ENCODE data around the gene RIPK4. TPM values are rescaled to one million over a fixed set of nuclear protein-coding genes. Genes with fewer than 3 reads are reported as not detected.

RIPK4 gene
- total and polyA plus RNA-seq, 9 donors, result 0.16 to 1.8 (median 0.31) TPM

DNA sequence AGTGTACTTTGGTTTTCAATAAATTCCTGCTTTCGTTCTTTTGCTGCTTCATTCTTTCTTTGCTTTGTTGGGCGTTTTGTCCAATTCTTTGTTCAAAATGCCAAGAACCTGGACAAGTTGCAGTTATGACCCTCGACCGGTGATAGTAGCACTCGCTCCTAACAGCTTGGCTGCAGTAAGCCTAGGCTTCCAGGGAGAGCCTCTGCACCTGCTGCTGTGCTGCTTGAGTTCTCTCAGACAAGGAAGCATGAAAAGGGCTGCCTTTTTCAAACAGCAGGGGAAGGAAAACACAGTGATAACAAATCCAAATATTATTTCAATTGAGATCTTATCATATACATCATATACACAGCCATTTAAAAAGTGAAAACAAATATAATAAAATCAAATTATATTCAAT, 12.8 kb upstream of the RIPK4 start:
- no peak overlapping the region for H3K4me3 ChIP-seq (ENCODE audit: low read length)
- no peaks in the 10 kb centered on the region for H3K9me3 ChIP-seq (replicated peaks; ENCODE audit: control insufficient read depth, low read depth, low read length)
- 36% methylated on average over 5 of the region's 5 CpGs for WGBS (ENCODE audit: insufficient coverage)
- H3K4me1 ChIP-seq (ENCODE audit: control insufficient read depth, insufficient read depth, low read length), result peaks cover 22% of the 10 kb centered on the region
- peaks cover 31% of the 10 kb centered on the region for H3K27me3 ChIP-seq (ENCODE audit: control insufficient read depth, insufficient read depth, low read length)
- no peaks in the 10 kb centered on the region for H3K36me3 ChIP-seq (ENCODE audit: control insufficient read depth, insufficient read depth, low read length)
- no peak for DNase-seq
- H3K27ac ChIP-seq (ENCODE audit: low read length), result no peak overlapping the region

DNA sequence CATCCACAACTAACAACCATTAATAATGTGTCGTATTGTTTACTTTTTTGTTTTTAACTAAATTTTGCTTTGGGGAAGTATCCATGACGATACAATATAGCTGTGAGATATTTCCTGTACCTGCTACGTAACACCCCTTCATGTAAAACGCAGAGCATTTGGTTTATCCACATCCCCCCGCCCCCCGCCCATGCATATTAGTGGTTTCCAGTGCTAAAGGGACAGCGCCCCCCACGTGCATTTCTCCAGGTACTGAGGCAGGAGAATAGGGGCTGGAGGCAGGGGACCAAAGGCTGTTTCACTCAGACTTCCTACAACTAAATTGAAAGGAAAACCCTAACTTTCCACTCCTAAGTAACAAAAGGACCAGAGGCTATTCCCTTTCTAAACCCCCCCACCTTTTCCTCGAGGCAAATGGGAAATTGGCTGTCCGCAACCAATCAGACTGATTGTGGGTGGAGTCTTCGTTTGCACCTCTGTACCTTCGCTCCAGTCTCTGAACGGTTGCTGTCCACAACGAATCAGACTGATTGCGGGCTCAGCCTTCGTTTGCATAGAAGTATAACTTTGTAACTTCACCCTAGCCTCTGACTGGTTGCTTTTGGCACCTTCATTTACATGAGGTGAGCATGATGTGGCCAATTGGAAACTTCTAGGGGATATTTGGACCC, 12.2 kb upstream of the RIPK4 start:
- no CpG with 5 or more reads among the region's 16 CpGs for WGBS (ENCODE audit: insufficient coverage)
- Histone ChIP-seq H3K4me3 (ENCODE audit: low read length) (no peak overlapping the region), H3K9me3 (replicated peaks; ENCODE audit: control insufficient read depth, low read depth, low read length) (no peaks in the 10 kb centered on the region), H3K4me1 (ENCODE audit: control insufficient read depth, insufficient read depth, low read length) (peaks cover 26% of the 10 kb centered on the region), H3K36me3 (ENCODE audit: control insufficient read depth, insufficient read depth, low read length) (no peaks in the 10 kb centered on the region), H3K27me3 (ENCODE audit: control insufficient read depth, insufficient read depth, low read length) (peaks cover 30% of the 10 kb centered on the region), H3K27ac (ENCODE audit: low read length) (no peak overlapping the region)
- no peak for DNase-seq

- H3K27ac ChIP-seq (ENCODE audit: low read length), result no peak overlapping the region
- WGBS (ENCODE audit: insufficient coverage), result 6% methylated on average over 36 of the region's 45 CpGs
- peak; percentile 91 for DNase-seq
- no peaks in the 10 kb centered on the region for H3K9me3 ChIP-seq (replicated peaks; ENCODE audit: control insufficient read depth, low read depth, low read length)
- H3K27me3 ChIP-seq (ENCODE audit: control insufficient read depth, insufficient read depth, low read length), result peaks cover 28% of the 10 kb centered on the region
- no peak overlapping the region for H3K4me3 ChIP-seq (ENCODE audit: low read length)
- no peaks in the 10 kb centered on the region for H3K36me3 ChIP-seq (ENCODE audit: control insufficient read depth, insufficient read depth, low read length)
- peaks cover 26% of the 10 kb centered on the region for H3K4me1 ChIP-seq (ENCODE audit: control insufficient read depth, insufficient read depth, low read length)
Measured at GRCh38 chr21:41777951-41778815, 11.3 kb upstream of the RIPK4 start.

- H3K27ac ChIP-seq (ENCODE audit: low read length), result no peak overlapping the region
- no peaks in the 10 kb centered on the region for H3K9me3 ChIP-seq (replicated peaks; ENCODE audit: control insufficient read depth, low read depth, low read length)
- H3K4me3 ChIP-seq (ENCODE audit: low read length), result no peak overlapping the region
- WGBS (ENCODE audit: insufficient coverage), result 87% methylated on average over 3 of the region's 4 CpGs
- peaks cover 35% of the 10 kb centered on the region for H3K4me1 ChIP-seq (ENCODE audit: control insufficient read depth, insufficient read depth, low read length)
- DNase-seq, result no peak
- no peaks in the 10 kb centered on the region for H3K36me3 ChIP-seq (ENCODE audit: control insufficient read depth, insufficient read depth, low read length)
- H3K27me3 ChIP-seq (ENCODE audit: control insufficient read depth, insufficient read depth, low read length), result peaks cover 39% of the 10 kb centered on the region
Measured at GRCh38 chr21:41776778-41777177, 9.9 kb upstream of the RIPK4 start.

DNA sequence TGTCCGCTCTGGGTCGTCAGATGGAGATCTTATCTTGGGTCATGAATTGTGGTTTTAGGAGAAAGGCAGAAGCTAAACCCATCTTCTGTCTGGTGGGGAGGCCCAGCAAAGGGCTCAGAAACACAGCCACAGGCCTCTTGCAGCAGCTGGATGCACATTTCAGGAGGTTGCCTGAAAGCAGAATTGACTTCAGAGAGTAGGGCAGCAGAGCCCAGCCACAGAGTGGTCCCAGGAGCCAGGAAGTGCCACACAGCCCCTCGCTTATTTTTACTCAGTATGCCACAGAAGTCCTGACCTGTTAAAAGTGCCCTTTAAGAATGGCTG, 8.3 kb upstream of the RIPK4 start:
- Histone ChIP-seq H3K4me3 (ENCODE audit: low read length) (no peak overlapping the region), H3K4me1 (ENCODE audit: control insufficient read depth, insufficient read depth, low read length) (peaks cover 49% of the 10 kb centered on the region), H3K27me3 (ENCODE audit: control insufficient read depth, insufficient read depth, low read length) (peaks cover 49% of the 10 kb centered on the region), H3K36me3 (ENCODE audit: control insufficient read depth, insufficient read depth, low read length) (no peaks in the 10 kb centered on the region), H3K27ac (ENCODE audit: low read length) (no peak overlapping the region), H3K9me3 (replicated peaks; ENCODE audit: control insufficient read depth, low read depth, low read length) (no peaks in the 10 kb centered on the region)
- WGBS (ENCODE audit: insufficient coverage), result 55% methylated on average over 2 of the region's 3 CpGs
- DNase-seq, result no peak

GRCh38 chr21:41774467-41775148, 7.8 kb upstream of the RIPK4 start:
- peaks cover 53% of the 10 kb centered on the region for H3K27me3 ChIP-seq (ENCODE audit: control insufficient read depth, insufficient read depth, low read length)

GRCh38 chr21:41772351-41773080, 5.7 kb upstream of the RIPK4 start:
- 55% methylated on average over 14 of the region's 16 CpGs for WGBS (ENCODE audit: insufficient coverage)
- H3K9me3 ChIP-seq (replicated peaks; ENCODE audit: control insufficient read depth, low read depth, low read length), result no peaks in the 10 kb centered on the region
- peaks cover 48% of the 10 kb centered on the region for H3K4me1 ChIP-seq (ENCODE audit: control insufficient read depth, insufficient read depth, low read length)
- no peaks in the 10 kb centered on the region for H3K36me3 ChIP-seq (ENCODE audit: control insufficient read depth, insufficient read depth, low read length)
- H3K27me3 ChIP-seq (ENCODE audit: control insufficient read depth, insufficient read depth, low read length), result peaks cover 61% of the 10 kb centered on the region
- H3K27ac ChIP-seq (ENCODE audit: low read length), result no peak overlapping the region
- no peak overlapping the region for H3K4me3 ChIP-seq (ENCODE audit: low read length)
- DNase-seq, result no peak

More at GRCh38 chr21:41774467-41775148, 7.8 kb upstream of the RIPK4 start:
- WGBS (ENCODE audit: insufficient coverage), result 29% methylated on average over 1 of the region's 10 CpGs
- no peaks in the 10 kb centered on the region for H3K9me3 ChIP-seq (replicated peaks; ENCODE audit: control insufficient read depth, low read depth, low read length)
- DNase-seq, result no peak
- H3K36me3 ChIP-seq (ENCODE audit: control insufficient read depth, insufficient read depth, low read length), result no peaks in the 10 kb centered on the region
- H3K4me1 ChIP-seq (ENCODE audit: control insufficient read depth, insufficient read depth, low read length), result peaks cover 49% of the 10 kb centered on the region
- H3K27ac ChIP-seq (ENCODE audit: low read length), result no peak overlapping the region
- no peak overlapping the region for H3K4me3 ChIP-seq (ENCODE audit: low read length)

DNA sequence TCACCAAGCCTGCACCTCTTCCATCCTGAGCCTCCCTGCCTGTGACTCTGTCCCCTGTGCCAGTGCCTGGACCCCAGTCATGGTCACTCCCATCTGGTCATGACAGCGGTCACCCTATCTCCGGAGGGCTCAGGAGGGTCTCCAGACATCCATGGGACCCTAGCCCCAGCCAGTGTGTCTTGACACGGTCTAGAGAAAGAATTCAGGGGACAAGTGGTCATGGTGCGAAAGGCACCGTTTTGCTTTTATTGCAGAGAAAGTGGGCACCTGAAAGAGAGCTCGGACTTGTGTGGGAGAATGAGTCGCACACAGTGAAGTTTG, 4.7 kb upstream of the RIPK4 start:
- Histone ChIP-seq H3K4me1 (ENCODE audit: control insufficient read depth, insufficient read depth, low read length) (peaks cover 55% of the 10 kb centered on the region), H3K27me3 (ENCODE audit: control insufficient read depth, insufficient read depth, low read length) (peaks cover 71% of the 10 kb centered on the region), H3K27ac (ENCODE audit: low read length) (no peak overlapping the region), H3K9me3 (replicated peaks; ENCODE audit: control insufficient read depth, low read depth, low read length) (no peaks in the 10 kb centered on the region), H3K4me3 (ENCODE audit: low read length) (no peak overlapping the region), H3K36me3 (ENCODE audit: control insufficient read depth, insufficient read depth, low read length) (no peaks in the 10 kb centered on the region)
- WGBS (ENCODE audit: insufficient coverage), result 84% methylated on average over 7 of the region's 7 CpGs
- no peak for DNase-seq

DNA sequence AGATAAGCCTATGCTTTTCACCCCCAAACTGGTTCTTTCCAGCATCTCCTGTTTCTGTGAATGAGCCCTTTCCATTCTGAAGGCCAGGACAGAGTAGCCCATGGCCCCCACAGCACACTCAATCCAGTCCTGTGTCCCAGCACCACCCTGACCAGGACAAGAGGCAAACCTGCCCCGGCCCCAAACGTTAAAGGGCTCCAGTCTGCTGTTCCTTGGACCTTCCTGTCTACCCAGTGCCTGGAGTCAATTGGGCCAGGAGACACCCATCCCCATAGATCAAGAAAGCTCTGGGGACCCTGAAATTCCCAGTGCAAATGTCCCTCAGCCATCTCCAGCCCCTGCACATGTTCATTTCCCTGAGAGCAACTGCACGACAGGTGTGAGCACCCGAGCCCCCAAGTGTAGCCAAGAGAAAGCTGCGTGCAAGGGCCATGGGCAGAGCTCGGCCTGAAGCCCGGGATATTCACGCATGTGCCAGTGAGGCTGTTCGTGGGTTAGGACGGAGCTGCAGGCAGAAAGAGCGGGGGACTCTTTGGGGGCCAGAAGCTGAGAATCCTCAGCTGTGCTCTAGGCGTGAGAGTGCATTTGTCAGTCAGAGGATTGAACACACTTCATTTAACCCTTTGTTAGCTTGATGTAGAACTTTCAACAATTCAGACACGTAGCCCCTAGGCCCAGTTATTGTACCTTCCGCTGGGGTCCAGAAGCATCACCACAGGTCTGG, 4.2 kb upstream of the RIPK4 start:
- Histone ChIP-seq H3K4me1 (ENCODE audit: control insufficient read depth, insufficient read depth, low read length) (peaks cover 58% of the 10 kb centered on the region), H3K4me3 (ENCODE audit: low read length) (no peak overlapping the region), H3K27me3 (ENCODE audit: control insufficient read depth, insufficient read depth, low read length) (peaks cover 76% of the 10 kb centered on the region), H3K36me3 (ENCODE audit: control insufficient read depth, insufficient read depth, low read length) (no peaks in the 10 kb centered on the region), H3K9me3 (replicated peaks; ENCODE audit: control insufficient read depth, low read depth, low read length) (no peaks in the 10 kb centered on the region), H3K27ac (ENCODE audit: low read length) (no peak overlapping the region)
- WGBS (ENCODE audit: insufficient coverage), result 46% methylated on average over 11 of the region's 14 CpGs
- DNase-seq, result peak; percentile 65
